NCI-H226 (cell line): ENCODE results near the gene PHRF1.
A peak's percentile ranks its signal among the peaks of the same experiment; 100 is the strongest.

Experiments
- DNase-seq: peaks from one replicate; pipeline ENCODE4 v3.0.0-alpha.2; 2015

Gene PHRF1

DNA sequence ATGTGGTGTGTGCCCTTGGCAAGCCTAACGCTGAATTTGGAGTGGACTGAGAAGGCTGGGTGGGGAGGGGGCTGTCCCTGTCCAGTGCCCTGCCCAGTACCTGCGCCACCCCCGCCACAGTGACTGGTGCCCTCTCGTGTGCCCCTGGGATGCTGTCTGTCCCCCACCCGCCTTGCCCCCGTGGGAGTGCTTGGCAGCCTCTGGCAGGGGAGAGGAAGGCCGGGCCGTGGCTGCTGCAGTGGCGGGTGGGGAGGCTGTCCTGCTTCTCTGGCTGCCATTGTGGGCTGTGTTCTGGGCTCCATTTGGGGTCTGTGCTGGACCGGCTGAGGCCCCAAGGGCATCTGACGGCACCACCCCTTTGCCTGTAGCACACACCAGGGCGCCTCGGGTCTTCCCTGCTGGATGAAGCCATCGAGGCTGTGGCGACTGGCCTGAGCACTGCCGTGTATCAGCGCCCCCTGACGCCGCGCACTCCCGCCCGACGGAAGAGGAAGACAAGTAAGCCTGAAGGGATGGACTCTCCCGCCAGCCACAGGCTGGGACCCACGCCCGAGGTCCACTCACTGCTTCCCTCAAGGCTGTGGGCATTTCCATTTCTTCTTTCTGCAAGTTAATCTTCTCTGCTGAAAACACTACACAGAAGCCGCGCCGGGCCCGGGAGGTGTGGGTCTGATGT, 21.9 kb downstream of the PHRF1 start:
- DNase-seq, result no peak

- DNase-seq, result no peak
These were observed 25.4 kb downstream of the PHRF1 start for GRCh38 chr11:601573-602245.

DNA sequence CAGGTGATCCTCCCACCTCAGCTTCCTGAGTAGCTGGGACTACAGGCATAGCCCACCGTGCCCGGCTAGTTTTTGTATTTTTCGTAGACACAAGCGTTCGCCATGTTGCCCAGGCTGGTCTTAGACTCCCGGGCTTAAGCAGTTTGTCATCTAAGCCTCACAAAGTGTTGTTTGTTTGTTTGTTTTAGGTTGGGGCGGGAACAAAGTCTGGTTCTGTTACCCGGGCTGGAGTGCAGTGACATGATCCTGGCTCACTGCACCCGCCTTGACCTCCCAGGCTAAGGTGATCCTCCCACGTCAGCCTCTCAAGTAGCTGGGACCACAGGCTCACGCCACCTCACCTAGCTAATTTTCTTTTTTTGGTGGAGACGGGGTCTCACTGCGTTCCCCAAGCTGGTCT, 26.9 kb downstream of the PHRF1 start:
- DNase-seq, result no peak

- no peak for DNase-seq
These were observed 29.2 kb downstream of the PHRF1 start for GRCh38 chr11:605286-606129.

- DNase-seq, result peak; percentile 99
These were observed 30.0 kb downstream of the PHRF1 start for GRCh38 chr11:606245-606644.

- DNase-seq, result no peak
These were observed 30.9 kb downstream of the PHRF1 start for GRCh38 chr11:607020-607780.

- DNase-seq, result no peak
These were observed 31.8 kb downstream of the PHRF1 start for GRCh38 chr11:607971-608659.

DNA sequence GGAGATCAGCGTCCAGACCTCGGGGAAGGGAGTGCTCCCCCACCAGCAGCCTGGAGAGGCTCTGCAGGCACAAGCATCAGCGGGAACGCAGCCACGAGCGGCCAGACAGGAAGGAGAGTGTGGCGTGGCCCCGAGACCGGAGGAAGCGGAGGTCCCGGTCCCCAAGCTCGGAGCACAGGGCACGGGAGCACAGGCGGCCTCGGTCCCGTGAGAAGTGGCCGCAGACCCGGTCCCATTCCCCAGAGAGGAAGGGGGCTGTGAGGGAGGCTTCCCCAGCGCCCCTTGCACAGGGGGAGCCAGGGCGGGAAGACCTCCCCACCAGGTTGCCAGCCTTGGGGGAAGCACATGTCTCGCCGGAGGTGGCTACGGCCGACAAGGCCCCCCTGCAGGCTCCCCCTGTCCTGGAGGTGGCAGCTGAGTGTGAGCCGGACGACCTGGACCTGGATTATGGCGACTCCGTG, 32.6 kb downstream of the PHRF1 start:
- no peak for DNase-seq

DNA sequence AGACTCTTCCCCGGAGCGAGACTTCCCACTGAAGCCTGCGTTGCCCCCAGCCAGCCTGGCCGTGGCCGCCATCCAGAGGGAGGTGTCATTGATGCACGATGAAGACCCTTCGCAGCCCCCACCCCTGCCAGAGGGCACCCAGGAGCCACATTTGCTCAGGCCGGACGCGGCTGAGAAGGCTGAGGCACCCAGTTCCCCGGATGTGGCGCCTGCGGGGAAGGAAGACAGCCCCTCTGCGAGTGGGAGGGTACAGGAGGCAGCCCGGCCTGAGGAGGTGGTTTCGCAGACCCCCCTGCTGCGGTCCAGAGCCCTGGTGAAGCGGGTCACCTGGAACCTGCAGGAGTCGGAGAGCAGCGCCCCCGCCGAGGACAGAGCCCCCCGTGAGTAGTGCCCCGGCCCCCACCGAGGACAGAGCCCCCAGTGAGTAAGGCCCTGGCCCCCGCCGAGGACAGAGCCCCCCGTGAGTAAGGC, 33.1 kb downstream of the PHRF1 start:
- DNase-seq, result no peak

- no peak for DNase-seq
These were observed 34.0 kb downstream of the PHRF1 start for GRCh38 chr11:610146-610801.

DNA sequence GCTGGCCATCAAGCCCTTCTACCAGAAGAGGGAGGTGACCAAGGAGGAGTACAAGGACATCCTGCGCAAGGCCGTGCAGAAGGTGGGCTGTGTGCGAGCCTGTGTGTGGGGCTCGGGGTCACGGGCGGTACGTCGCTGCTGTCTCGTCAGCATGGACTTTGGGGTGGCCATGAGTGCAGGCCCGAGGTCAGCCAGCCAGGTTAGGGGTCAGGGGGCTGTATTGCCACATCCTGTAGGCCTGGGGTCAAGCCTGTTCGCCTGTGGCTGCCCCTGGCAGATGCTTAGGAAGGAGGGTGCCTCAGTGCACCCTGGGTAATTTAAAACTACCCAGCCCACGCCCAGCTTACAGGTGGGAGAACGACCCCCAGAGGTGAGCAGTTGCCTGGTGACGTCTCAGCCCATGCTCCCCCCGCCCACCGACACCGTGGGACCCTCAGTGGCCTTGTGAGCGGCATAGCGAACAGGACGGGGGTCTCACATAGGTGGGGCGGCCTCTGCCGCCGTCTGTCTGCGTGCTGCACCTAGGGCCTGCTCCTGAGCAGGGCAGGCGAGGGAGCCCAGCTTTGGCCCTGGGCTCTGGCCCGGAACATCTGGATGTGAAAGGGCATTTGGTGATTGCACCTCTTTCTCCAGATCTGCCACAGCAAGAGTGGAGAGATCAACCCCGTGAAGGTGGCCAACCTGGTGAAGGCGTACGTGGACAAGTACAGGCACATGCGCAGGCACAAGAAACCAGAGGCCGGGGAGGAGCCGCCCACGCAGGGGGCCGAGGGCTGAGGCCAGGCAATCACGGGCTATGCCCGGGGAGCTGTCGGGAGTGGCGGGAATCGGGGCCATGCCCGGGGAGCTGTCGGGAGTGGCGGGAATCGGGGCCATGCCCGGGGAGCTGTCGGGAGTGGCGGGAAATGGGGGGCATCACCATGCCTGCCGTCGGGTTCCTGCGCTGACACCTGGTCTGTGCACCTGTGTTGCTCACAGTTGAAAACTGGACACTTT, 35.0 kb downstream of the PHRF1 start:
- no peak for DNase-seq

DNA sequence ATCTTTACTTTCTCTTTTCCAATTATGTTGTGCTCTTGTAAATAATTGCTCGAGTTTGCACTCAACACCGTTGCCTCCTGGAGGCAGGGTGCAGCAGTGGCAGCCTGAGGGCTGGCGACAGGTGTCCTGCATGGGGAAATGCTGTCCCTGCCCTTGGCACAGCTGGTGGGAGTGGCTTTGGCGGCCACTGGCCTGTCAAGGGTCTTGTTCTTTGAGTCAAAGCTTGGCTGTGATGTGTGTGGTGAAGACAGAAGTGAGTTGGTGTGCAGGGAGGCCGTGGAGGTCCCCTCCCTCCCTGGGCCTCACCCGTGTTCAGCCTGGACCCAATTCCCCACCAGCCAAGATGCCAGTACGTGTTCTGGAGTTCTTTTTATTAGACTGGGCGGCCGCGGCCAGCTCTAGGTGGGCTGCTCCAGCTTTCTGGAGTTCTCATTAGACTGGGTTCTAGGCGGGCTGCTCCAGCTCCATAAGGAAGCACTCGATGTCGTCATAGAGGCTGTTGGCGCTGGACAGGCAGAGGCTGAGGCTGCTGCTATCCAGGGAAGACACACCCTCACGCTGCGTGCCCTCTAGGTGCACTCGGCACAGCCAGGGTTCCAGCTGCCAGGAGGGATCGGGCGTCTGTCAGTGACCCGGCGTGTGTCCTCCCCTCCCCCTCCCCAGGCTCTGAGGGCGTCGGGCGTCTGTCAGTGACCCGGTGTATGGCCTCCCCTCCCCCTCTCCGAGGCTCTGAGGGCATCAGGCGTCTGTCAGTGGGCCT, 36.1 kb downstream of the PHRF1 start:
- DNase-seq, result peak; percentile 16

GRCh38 chr11:612961-613300, 36.7 kb downstream of the PHRF1 start:
- DNase-seq, result no peak

GRCh38 chr11:613369-613968, 37.2 kb downstream of the PHRF1 start:
- DNase-seq, result peak; percentile 18

- no peak for DNase-seq
These were observed 37.9 kb downstream of the PHRF1 start for GRCh38 chr11:614021-614622.

DNA sequence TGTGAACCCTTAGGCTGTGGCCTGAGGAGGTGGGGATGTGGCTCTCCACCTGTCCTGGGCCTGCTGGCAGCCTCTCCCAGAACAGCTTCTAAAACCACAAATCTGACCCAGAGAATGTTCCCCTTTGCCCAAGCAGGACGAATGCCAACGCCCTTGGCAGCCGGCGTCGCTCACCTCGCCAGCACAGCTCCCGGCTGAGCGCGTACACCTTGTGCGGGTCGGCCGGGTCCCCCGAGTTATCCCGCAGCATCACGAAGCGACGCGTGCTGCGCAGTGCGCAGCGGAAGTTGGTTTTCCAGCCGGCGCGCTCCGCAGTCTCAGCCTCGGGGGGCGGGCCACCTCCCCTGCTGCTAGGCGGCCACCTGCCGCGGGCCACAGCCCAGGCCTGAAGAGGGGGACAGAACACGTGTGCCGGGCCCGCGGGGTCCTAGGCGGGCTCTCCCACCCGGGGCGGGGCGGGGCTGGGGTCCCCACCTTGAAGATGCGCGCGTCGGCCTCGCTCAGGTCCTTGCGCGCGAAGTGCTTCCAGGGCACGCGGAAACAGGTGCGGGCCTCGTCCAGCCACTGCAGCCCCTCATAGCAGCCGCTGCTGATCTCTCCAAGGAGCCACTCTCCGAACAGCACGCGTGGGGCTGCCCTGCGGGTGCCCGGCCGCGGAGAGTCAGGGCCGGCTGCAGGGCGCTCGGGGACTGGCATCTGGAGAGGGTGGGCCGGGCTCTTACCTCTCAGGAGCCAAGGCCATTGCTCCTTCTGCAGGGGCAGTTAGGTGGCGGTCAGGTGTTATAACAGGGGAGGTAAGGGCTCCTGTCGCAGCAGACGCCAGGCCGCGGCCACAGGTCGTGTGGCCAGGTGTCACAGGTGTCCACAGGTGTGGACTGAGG, 38.6 kb downstream of the PHRF1 start:
- DNase-seq, result no peak

DNA sequence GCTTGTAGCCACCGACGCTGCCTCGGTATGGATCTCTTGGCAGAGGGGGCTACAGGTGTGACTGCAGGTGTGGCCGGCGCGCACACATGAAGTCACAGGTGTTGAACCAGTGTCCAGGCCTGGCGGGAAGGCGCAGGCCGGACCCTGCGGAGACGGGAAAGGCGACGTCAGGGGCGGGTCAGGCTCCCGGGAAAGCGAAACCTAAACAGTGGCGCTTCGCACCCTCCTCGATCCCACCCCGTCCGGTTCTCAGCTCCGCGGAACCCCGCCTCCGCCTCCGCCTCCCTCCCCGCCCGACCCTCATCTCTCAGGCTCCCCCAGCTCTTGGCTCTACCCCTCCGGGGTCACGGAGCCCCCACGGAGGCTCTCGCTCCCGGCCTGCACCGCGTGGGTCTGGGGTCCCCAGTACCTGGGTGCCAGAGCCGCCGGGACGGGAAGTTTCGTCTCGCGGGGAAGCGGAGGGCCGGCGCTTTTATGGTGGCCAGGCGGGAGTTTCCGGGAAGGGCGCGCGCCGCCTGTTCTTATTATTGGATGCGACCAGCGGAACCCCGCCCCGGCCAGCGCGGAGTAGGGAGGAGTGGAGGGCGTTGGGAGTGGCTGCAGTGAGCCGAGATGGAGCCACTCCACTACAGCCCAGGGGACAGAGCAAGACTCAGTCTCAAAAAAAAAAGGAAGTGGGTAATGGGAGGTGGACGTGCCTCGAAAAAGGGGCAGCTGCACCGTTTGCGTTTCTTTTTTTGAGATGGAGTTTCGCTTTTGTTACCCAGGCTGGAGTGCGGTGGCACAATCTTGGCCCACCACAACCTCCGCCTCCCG, 39.4 kb downstream of the PHRF1 start, which contains the start of gene IRF7:
Gene IRF7 (minus strand): TSS at position 447 of the 816 bp plus-strand sequence. CDS start 586 bp downstream, outside the sequence.
- DNase-seq, result peak; percentile 86
